Left lung (tissue), 10 donors: ENCODE measurements around the gene TLE2. TPM values are rescaled to one million over a fixed set of nuclear protein-coding genes. Genes with fewer than 3 reads are reported as not detected.
"Not testable (repeated sequence)": the region's sequence is repeated elsewhere in the genome, so short reads cannot be mapped to it uniquely, and the experiment has no call there.

Source experiments
- ATAC-seq: fragments of 200-7000 bp; cut with Tn5 transposase; one replicate; pipeline ENCODE4 v1.9.1; 2020; ENCODE audit warnings: moderate library complexity
- DNase-seq, 4 donors: peaks; one replicate each; pipeline ENCODE4 v3.0.0-alpha.2; 2013 to 2020
- H3K27ac ChIP-seq, 2 donors: fragments of 200-600 bp; sonication (generic) in 1 of 2; one replicate each; pipeline versions ENCODE4 v1.5.0 to v1.8.0; 2020 to 2021
- H3K27me3 ChIP-seq, 2 donors: fragments of 200-600 bp; sonication (generic) in 1 of 2; one replicate each; pipeline versions ENCODE4 v1.5.0 to v1.8.0; 2020 to 2021
- H3K36me3 ChIP-seq, 2 donors: fragments of 200-600 bp; sonication (generic) in 1 of 2; one replicate each; pipeline versions ENCODE4 v1.5.0 to v1.8.0; 2020 to 2021
- H3K4me1 ChIP-seq, 2 donors: fragments of 200-600 bp; one replicate each; pipeline ENCODE4 v1.8.0; 2021
- H3K4me3 ChIP-seq, 2 donors: fragments of 200-600 bp; sonication (generic) in 1 of 2; one replicate each; pipeline versions ENCODE4 v1.5.0 to v1.8.0; 2020 to 2021; ENCODE audit warnings: mild to moderate bottlenecking in 1 of 2
- H3K9me3 ChIP-seq, 2 donors: fragments of 200-600 bp; sonication (generic) in 1 of 2; one replicate each; pipeline versions ENCODE4 v1.5.0 to v1.8.0; 2020 to 2021
- CTCF ChIP-seq, 2 donors: fragments of 200-600 bp; sonication (generic) in 1 of 2; IDR thresholded peaks; one replicate each; pipeline versions ENCODE4 v1.5.0 to v1.8.0; 2021; ENCODE audit warnings: antibody characterized with exemption in 2 of 2
- intact Hi-C, 2 donors: fragments of 100-400 bp; cut with DNase I; formaldehyde crosslinking; loops; one replicate each; pipeline versions ENCODE4 v1.11.2 to v1.14.2; 2022
- polyA plus RNA-seq, 6 donors: library from polyadenylated mRNA; unstranded; fragments of 120-200 nt; gene quantifications; one replicate each; pipeline ENCODE4 v1.2.1, GENCODE V29; 2013; ENCODE audit not compliant: insufficient read length in 6 of 6
- total RNA-seq, 2 donors: library from RNA; stranded (reverse); fragmentation: NEBNext Ultra II Directional; extraction: Animal tissue kit (Norgen Biotek cat#: 25700); gene quantifications; one replicate each; pipeline ENCODE4 v1.2.1, GENCODE V29; 2021
- donor health status: DM: no; HTN: yes; CAD: no.
- donor health status: DM: no; HTN: no; CAD: no.

TLE2 gene
- total and polyA plus RNA-seq, 8 donors: 35.2 to 244 (median 159) TPM

- no peak overlapping the region for H3K4me3 ChIP-seq
- DNase-seq: no peak
- no peaks in the 10 kb centered on the region for H3K9me3 ChIP-seq
- intact Hi-C loops: no loop called here
- TF ChIP-seq CTCF (IDR thresholded peaks at IDR 0.05): no peak
- H3K4me1 ChIP-seq: no peaks in the 10 kb centered on the region
- ATAC-seq: no peak
- no peaks in the 10 kb centered on the region for H3K27me3 ChIP-seq
- no peak overlapping the region for H3K27ac ChIP-seq
- H3K36me3 ChIP-seq: peaks cover 0 to 47% of the 10 kb centered on the region in 2 donors
Measured at GRCh38 chr19:3012621-3013262, 16.3 kb downstream of the TLE2 start.

- H3K27ac ChIP-seq, DNase-seq, H3K4me1 ChIP-seq, ATAC-seq, H3K27me3 ChIP-seq, H3K9me3 ChIP-seq, H3K4me3 ChIP-seq, intact Hi-C loops: not testable (repeated sequence)
- peaks cover 0 to 47% of the 10 kb centered on the region in 2 donors for H3K36me3 ChIP-seq
Measured at GRCh38 chr19:3012059-3012458, 17.0 kb downstream of the TLE2 start.

- Histone ChIP-seq H3K27ac (no peak overlapping the region), H3K9me3 (no peaks in the 10 kb centered on the region), H3K4me3 (no peak overlapping the region), H3K27me3 (no peaks in the 10 kb centered on the region), H3K4me1 (no peaks in the 10 kb centered on the region), H3K36me3 (peaks cover 0 to 50% of the 10 kb centered on the region in 2 donors)
- DNase-seq: no peak
- ATAC-seq: no peak
- intact Hi-C loops: no loop called here
- TF ChIP-seq CTCF (IDR thresholded peaks at IDR 0.05): no peak
Measured at GRCh38 chr19:3010871-3011270, 18.2 kb downstream of the TLE2 start.

DNA sequence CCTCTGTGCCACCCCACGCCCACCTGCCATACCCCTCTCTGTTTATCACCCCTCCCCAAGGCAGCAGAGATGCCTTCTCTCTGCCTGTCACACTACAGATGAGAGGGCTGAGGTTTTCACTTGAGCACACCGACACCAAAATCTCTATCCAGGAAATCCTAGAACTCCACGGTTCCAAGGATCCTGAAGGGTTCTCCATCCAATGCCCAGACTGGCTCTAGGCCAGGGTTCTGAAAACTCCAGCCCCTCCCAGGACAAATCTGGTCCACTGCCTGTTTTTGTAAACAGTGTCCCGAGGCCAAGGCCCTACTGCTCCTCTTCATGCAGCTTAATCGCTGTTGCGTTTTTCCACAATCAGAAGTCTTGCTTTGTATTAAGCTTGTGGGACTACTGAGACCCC is 20.1 kb downstream of the TLE2 start:
- Histone ChIP-seq H3K4me3 (no peak overlapping the region), H3K9me3 (no peaks in the 10 kb centered on the region), H3K36me3 (peaks cover 0 to 55% of the 10 kb centered on the region in 2 donors), H3K27me3 (no peaks in the 10 kb centered on the region), H3K27ac (no peak overlapping the region), H3K4me1 (no peaks in the 10 kb centered on the region)
- ATAC-seq (no peak), DNase-seq (no peak)
- intact Hi-C loops: no loop called here
- no peak for TF ChIP-seq CTCF (IDR thresholded peaks at IDR 0.05)

DNA sequence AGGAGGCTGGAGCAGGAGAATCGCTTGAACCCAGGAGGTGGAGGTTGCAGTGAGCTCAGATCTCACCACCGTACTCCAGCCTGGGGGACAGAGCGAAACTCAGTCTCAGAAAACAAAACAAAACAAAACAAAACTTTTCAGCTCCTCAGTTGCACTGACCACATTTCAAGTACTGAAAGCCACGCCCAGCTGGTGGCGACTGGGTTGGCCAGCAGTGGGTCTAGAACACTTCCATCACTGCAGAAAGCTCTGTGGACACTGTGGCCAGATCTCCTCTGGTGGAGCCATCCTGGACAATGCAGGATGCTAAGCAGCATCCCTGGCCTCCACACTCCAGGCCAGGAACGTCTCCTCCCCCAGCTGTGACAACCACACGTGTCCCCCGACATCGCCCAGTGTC is 21.1 kb downstream of the TLE2 start:
- no peak overlapping the region for H3K4me3 ChIP-seq
- no peak for TF ChIP-seq CTCF (IDR thresholded peaks at IDR 0.05)
- no peaks in the 10 kb centered on the region for H3K4me1 ChIP-seq
- no peak for DNase-seq
- no peak overlapping the region for H3K27ac ChIP-seq
- H3K36me3 ChIP-seq: peaks cover 0 to 46% of the 10 kb centered on the region in 2 donors
- no peaks in the 10 kb centered on the region for H3K27me3 ChIP-seq
- intact Hi-C loops: no loop called here
- no peaks in the 10 kb centered on the region for H3K9me3 ChIP-seq
- ATAC-seq: no peak
